Measurements from ENCODE around the gene PYY. TPM values are rescaled to one million over a fixed set of nuclear protein-coding genes. Genes with fewer than 3 reads are reported as not detected.

The PYY gene
- total RNA-seq, 4 donors from 2014 or later, result not detected

DNA sequence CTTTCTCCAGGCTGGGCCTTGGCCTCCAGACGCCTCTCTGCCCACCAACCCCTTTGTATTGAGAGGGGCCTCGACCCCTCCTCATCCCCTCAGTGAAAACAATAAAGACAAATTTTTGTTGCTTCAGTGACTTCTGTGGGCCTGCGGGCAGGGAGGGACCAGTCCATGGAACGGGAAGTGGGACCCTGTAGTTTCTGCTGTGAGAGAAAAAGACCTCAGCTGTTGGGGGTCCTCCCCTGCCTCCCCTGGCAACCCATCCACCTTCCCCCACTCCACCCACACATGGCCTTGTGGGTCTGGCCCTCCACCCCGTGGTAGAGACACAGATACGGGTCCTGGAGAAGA lies 14.9 kb downstream of the PYY start:
- Histone ChIP-seq H3K36me3 (no peaks in the 10 kb centered on the region), H3K4me3 (no peak overlapping the region), H3K4me1 (peaks cover 9% of the 10 kb centered on the region), H3K27me3 (peaks cover 27% of the 10 kb centered on the region), H3K27ac (no peak overlapping the region), H3K9me3 (no peaks in the 10 kb centered on the region)
- no peak for TF ChIP-seq POLR2A (IDR thresholded peaks at IDR 0.05)
- TF ChIP-seq POLR2AphosphoS5 (IDR thresholded peaks at IDR 0.05), result no peak
- TF ChIP-seq, protein P1, sequence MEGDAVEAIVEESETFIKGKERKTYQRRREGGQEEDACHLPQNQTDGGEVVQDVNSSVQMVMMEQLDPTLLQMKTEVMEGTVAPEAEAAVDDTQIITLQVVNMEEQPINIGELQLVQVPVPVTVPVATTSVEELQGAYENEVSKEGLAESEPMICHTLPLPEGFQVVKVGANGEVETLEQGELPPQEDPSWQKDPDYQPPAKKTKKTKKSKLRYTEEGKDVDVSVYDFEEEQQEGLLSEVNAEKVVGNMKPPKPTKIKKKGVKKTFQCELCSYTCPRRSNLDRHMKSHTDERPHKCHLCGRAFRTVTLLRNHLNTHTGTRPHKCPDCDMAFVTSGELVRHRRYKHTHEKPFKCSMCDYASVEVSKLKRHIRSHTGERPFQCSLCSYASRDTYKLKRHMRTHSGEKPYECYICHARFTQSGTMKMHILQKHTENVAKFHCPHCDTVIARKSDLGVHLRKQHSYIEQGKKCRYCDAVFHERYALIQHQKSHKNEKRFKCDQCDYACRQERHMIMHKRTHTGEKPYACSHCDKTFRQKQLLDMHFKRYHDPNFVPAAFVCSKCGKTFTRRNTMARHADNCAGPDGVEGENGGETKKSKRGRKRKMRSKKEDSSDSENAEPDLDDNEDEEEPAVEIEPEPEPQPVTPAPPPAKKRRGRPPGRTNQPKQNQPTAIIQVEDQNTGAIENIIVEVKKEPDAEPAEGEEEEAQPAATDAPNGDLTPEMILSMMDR (IDR thresholded peaks at IDR 0.05), result no peak
- no peak for TF ChIP-seq EP300 (IDR thresholded peaks at IDR 0.05)
- no peak for DNase-seq (ENCODE audit: low spot score in 2 of 2)
- 73% methylated on average over 5 of the region's 6 CpGs for WGBS

DNA sequence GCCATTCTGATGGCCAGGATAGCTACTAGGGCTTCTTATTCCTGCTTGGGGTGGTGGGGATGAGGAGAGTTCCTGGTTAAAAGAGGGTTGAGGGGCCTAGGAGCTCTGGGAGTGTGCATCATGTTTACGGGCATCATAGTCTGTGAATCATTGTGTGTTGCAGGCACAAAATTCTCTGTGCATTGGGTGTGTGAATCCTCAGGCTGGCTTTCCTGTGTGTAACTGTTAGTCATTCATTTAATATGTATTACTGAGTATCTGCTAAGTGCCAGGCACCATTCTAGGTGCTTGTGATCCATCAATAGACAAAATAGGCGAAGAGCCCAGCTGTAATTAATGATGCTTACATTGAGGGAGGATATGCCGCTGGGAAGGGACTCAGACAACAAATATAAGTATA lies 17.3 kb downstream of the PYY start:
- 87% methylated on average over 3 of the region's 3 CpGs for WGBS
- TF ChIP-seq POLR2AphosphoS5 (IDR thresholded peaks at IDR 0.05) (no peak), EP300 (IDR thresholded peaks at IDR 0.05) (no peak), POLR2A (IDR thresholded peaks at IDR 0.05) (no peak)
- TF ChIP-seq, protein P1 (IDR thresholded peaks at IDR 0.05), result no peak
- H3K4me3 ChIP-seq, result no peak overlapping the region
- H3K9me3 ChIP-seq, result no peaks in the 10 kb centered on the region
- H3K27ac ChIP-seq, result no peak overlapping the region
- H3K36me3 ChIP-seq, result no peaks in the 10 kb centered on the region
- H3K27me3 ChIP-seq, result peaks cover 27% of the 10 kb centered on the region
- no peak for DNase-seq (ENCODE audit: low spot score in 2 of 2)
- peaks cover 9% of the 10 kb centered on the region for H3K4me1 ChIP-seq

DNA sequence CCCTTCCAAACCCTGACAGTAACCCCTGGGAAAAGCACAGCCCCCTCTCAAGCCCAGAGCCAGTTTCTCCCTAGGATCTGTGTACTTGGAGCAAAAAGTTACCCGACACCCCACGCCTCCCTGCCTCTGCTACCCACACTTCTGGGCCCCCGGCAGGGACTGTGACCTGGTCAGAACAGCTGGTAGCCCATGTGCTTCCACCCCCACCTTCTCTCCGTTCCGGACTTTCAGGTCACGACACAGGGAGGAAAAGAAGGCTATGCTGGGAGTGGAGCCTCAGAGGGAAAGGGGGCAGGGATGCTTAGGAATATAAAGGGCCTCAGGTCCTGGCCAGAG lies 17.8 kb downstream of the PYY start:
- no peak for DNase-seq (ENCODE audit: low spot score in 2 of 2)
- Histone ChIP-seq H3K27me3 (peaks cover 27% of the 10 kb centered on the region), H3K4me3 (no peak overlapping the region), H3K36me3 (no peaks in the 10 kb centered on the region), H3K27ac (no peak overlapping the region), H3K4me1 (peaks cover 9% of the 10 kb centered on the region), H3K9me3 (no peaks in the 10 kb centered on the region)
- no peak for TF ChIP-seq POLR2AphosphoS5 (IDR thresholded peaks at IDR 0.05)
- TF ChIP-seq POLR2A (IDR thresholded peaks at IDR 0.05), result no peak
- TF ChIP-seq, protein P1 (IDR thresholded peaks at IDR 0.05), result no peak
- TF ChIP-seq EP300 (IDR thresholded peaks at IDR 0.05), result no peak
- 79% methylated on average over 6 of the region's 6 CpGs for WGBS

- peaks cover 27% of the 10 kb centered on the region for H3K27me3 ChIP-seq
- WGBS, result 83% methylated on average over 4 of the region's 5 CpGs
- H3K9me3 ChIP-seq, result no peaks in the 10 kb centered on the region
- H3K4me3 ChIP-seq, result no peak overlapping the region
- DNase-seq (ENCODE audit: low spot score in 2 of 2), result no peak
- peaks cover 9% of the 10 kb centered on the region for H3K4me1 ChIP-seq
- H3K36me3 ChIP-seq, result no peaks in the 10 kb centered on the region
- no peak overlapping the region for H3K27ac ChIP-seq
- TF ChIP-seq, protein P1 (IDR thresholded peaks at IDR 0.05), result no peak
- TF ChIP-seq EP300 (IDR thresholded peaks at IDR 0.05) (no peak), POLR2A (IDR thresholded peaks at IDR 0.05) (no peak), POLR2AphosphoS5 (IDR thresholded peaks at IDR 0.05) (no peak)
These were observed 18.4 kb downstream of the PYY start for GRCh38 chr17:43935204-43935925.

DNA sequence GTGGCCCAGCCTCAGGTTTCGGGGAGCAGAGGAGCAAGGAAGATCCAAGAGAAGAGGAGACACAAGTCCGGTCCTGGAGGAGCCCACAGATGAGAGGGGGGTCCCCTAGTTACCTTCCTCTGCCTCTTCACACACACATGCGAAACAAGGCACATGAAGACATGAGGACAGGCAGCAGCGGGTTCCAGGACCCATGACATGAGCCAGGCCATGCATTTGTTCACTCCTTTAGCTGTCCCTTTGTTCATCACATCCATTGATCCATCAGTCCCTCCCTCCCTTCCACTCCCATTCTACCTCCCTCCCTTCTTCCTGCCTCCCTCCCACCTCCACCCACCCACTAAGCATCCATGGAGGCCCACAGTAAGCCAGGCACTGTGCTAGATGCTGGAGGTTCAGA lies 20.8 kb downstream of the PYY start:
- TF ChIP-seq POLR2A (IDR thresholded peaks at IDR 0.05), result no peak
- no peak for DNase-seq (ENCODE audit: low spot score in 2 of 2)
- Histone ChIP-seq H3K27me3 (peaks cover 12% of the 10 kb centered on the region), H3K27ac (no peak overlapping the region), H3K4me1 (peaks cover 3% of the 10 kb centered on the region), H3K9me3 (no peaks in the 10 kb centered on the region), H3K36me3 (no peaks in the 10 kb centered on the region), H3K4me3 (no peak overlapping the region)
- 98% methylated on average over 4 of the region's 4 CpGs for WGBS

- Histone ChIP-seq H3K27me3 (peaks cover 9% of the 10 kb centered on the region), H3K4me1 (peaks cover 3% of the 10 kb centered on the region), H3K9me3 (no peaks in the 10 kb centered on the region), H3K36me3 (no peaks in the 10 kb centered on the region), H3K27ac (no peak overlapping the region), H3K4me3 (no peak overlapping the region)
- WGBS, result 88% methylated on average over 10 of the region's 10 CpGs
- no peak for DNase-seq (ENCODE audit: low spot score in 2 of 2)
- TF ChIP-seq, protein P1 (IDR thresholded peaks at IDR 0.05), result no peak
- TF ChIP-seq POLR2AphosphoS5 (IDR thresholded peaks at IDR 0.05), result no peak
- TF ChIP-seq EP300 (IDR thresholded peaks at IDR 0.05), result no peak
- no peak for TF ChIP-seq POLR2A (IDR thresholded peaks at IDR 0.05)
These were observed 21.4 kb downstream of the PYY start for GRCh38 chr17:43932357-43932756.

Measured in suprapubic skin (tissue), 4 donors.